ENCODE measurements around the gene SAP25. TPM values are rescaled to one million over a fixed set of nuclear protein-coding genes. Genes with fewer than 3 reads are reported as not detected.
A peak's percentile ranks its signal among the peaks of the same experiment; 100 is the strongest.

SAP25 gene
- total and polyA plus RNA-seq, 2 of the 4 experiments (the other 2 are of a cell fraction): 1.8 TPM; not detected in 1

GRCh38 chr7:100604028-100604975 is 30.6 kb upstream of the SAP25 start (continued):
- TF ChIP-seq MXI1 (IDR thresholded peaks at IDR 0.05; ENCODE audit: borderline replicate concordance, low read depth, low read length): 0 out of 2 replicates have a peak, but pooled peaks have one; percentile 15
- no peak for TF ChIP-seq FOS (IDR thresholded peaks at IDR 0.05; ENCODE audit: low read depth, low read length)
- no peak for TF ChIP-seq CEBPB (IDR thresholded peaks at IDR 0.05; ENCODE audit: low read depth, low read length)

GRCh38 chr7:100603726-100604027 is 30.0 kb upstream of the SAP25 start:
- ChIA-PET CTCF (interaction anchor here (0.6 kb wide), 1 partner anchor 248 kb away, joined by 3 read pairs; the partner anchor contains the start of gene SLC12A9), POLR2A (ENCODE audit: unreplicated experiment) (no interaction called here)
- H3K9me3 ChIP-seq (ENCODE audit: control insufficient read depth, insufficient read depth, low read length): no peaks in the 10 kb centered on the region
- peak overlapping the region; percentile 97 for H3K9ac ChIP-seq (ENCODE audit: low read depth, low read length)
- H3K4ac ChIP-seq (ENCODE audit: low read depth, low read length): peak overlapping the region; percentile 100
- H2BK15ac ChIP-seq (ENCODE audit: low read depth, low read length): peak overlapping the region; percentile 96; the same call in 1 of the 3 replicates
- ATAC-seq (ENCODE audit: low read depth): peak; percentile 7
- H2AK5ac ChIP-seq (ENCODE audit: low read depth, low read length): peak overlapping the region; percentile 100
- intact Hi-C loops (cut with micrococcal nuclease) (loop anchor here (2.0 to 5.0 kb wide), 2 partner anchors 69 to 89 kb away; partner anchors contain the start of genes GIGYF1 and GNB2), dilution Hi-C loops (cut with HindIII; ENCODE audit: low sequenced_read_pairs, unreplicated experiment) (no loop called here), in situ Hi-C loops (cut with MboI; ENCODE audit: low sequenced_read_pairs) (no loop called here)
- no peaks in the 10 kb centered on the region for H4K20me1 ChIP-seq (ENCODE audit: insufficient read depth, low read length)
- H3K27ac ChIP-seq (ENCODE audit: insufficient read depth, low read length): peak overlapping the region; percentile 99
- no peaks in the 10 kb centered on the region for H3K9me1 ChIP-seq (ENCODE audit: insufficient read depth, low read length)
- H3K14ac ChIP-seq (replicated peaks; ENCODE audit: low read depth, low read length): peak overlapping the region; percentile 93
- H4K91ac ChIP-seq (ENCODE audit: insufficient read depth, low read depth, low read length): peak overlapping the region; percentile 99
- TF ChIP-seq USF2 (IDR thresholded peaks at IDR 0.05; ENCODE audit: low read depth, low read length) (no peak), MAFK (IDR thresholded peaks at IDR 0.05; ENCODE audit: low read depth, low read length) (no peak), CHD1 (IDR thresholded peaks at IDR 0.05; ENCODE audit: low read depth, low read length) (no peak), CTCF (conservative IDR thresholded peaks at IDR 0.05; ENCODE audit: low read depth, low read length) (no peak), MAZ (IDR thresholded peaks at IDR 0.05; ENCODE audit: borderline replicate concordance, low read depth, low read length) (no peak), ELK1 (IDR thresholded peaks at IDR 0.05; ENCODE audit: borderline replicate concordance, low read depth, low read length) (no peak), FOS (IDR thresholded peaks at IDR 0.05; ENCODE audit: low read depth, low read length) (no peak)
- WGBS, 2 experiments (ENCODE audit: extremely low coverage in 2 of 2, insufficient read length in 1 of 2): 10% methylated on average over 5 of the region's 10 CpGs; no CpG with 5 or more reads in 1 of the 2 experiments
- peak; percentile 23 for DNase-seq
- peak overlapping the region; percentile 98 for H2BK120ac ChIP-seq (ENCODE audit: low read depth, low read length)
- peaks cover 30% of the 10 kb centered on the region for H3K36me3 ChIP-seq (ENCODE audit: control insufficient read depth, insufficient read depth, low read length)
- H3K18ac ChIP-seq (ENCODE audit: low read depth, low read length): peak overlapping the region; percentile 98; the same call in 1 of the 2 replicates
- H3K4me2 ChIP-seq (ENCODE audit: low read depth, low read length): peak overlapping the region; percentile 87
- H4K8ac ChIP-seq (ENCODE audit: low read depth in 2 of 2, low read length in 2 of 2): peak overlapping the region; percentile 94 to 97
- peak overlapping the region; percentile 95 for H4K5ac ChIP-seq (ENCODE audit: low read depth, low read length)
- no peaks in the 10 kb centered on the region for H3K27me3 ChIP-seq (ENCODE audit: control insufficient read depth, insufficient read depth, low read length)
- peaks cover 0 to 47% of the 10 kb centered on the region in 2 experiments; a peak in 2 of 4 replicates for H3K79me1 ChIP-seq (ENCODE audit: low read depth in 1 of 2, low read length in 2 of 2)
- peak overlapping the region; percentile 90 for H2AFZ ChIP-seq (replicated peaks; ENCODE audit: low read length, poor library complexity)
- H2AK9ac ChIP-seq (replicated peaks; ENCODE audit: low read depth, low read length, poor library complexity): peak overlapping the region; percentile 97
- peak overlapping the region; percentile 96 for H2BK5ac ChIP-seq (ENCODE audit: low read depth, low read length, poor library complexity, severe bottlenecking)
- peak overlapping the region; percentile 90 for H3K23ac ChIP-seq (ENCODE audit: low read depth, low read length)
- H3K56ac ChIP-seq (ENCODE audit: extremely low read depth, insufficient read depth, low read length): peak overlapping the region; percentile 96
- peak overlapping the region; percentile 69 for H3K4me3 ChIP-seq (ENCODE audit: insufficient read depth, low read depth, low read length)
- peaks cover 9% of the 10 kb centered on the region for H3K4me1 ChIP-seq (ENCODE audit: control insufficient read depth, insufficient read depth, low read length)
- no TSS peak for BruUV-seq (replicated peaks)
- peak overlapping the region; percentile 96; the same call in 1 of the 2 replicates for H2BK20ac ChIP-seq (ENCODE audit: low read depth, low read length)
